GM21515 (cell line): ENCODE results near the gene UBE2G1.

Experiments
- ATAC-seq: cut with Tn5 transposase; IDR thresholded peaks from one replicate; pipeline ENCODE4 v1.9.1; 2021; ENCODE audit not compliant: unreplicated experiment

Gene UBE2G1

GRCh38 chr17:4340914-4341615 lies 25.4 kb downstream of the UBE2G1 start:
- no peak for ATAC-seq

- ATAC-seq, result no peak
These were observed 31.5 kb downstream of the UBE2G1 start for GRCh38 chr17:4334776-4335584.

- ATAC-seq, result no peak
These were observed 32.1 kb downstream of the UBE2G1 start for GRCh38 chr17:4334332-4334731.

- ATAC-seq, result no peak
These were observed 33.4 kb downstream of the UBE2G1 start for GRCh38 chr17:4333041-4333440.

GRCh38 chr17:4332296-4332970 lies 34.0 kb downstream of the UBE2G1 start:
- ATAC-seq, result no peak

- ATAC-seq, result no peak
These were observed 34.9 kb downstream of the UBE2G1 start for GRCh38 chr17:4331614-4332013.

- no peak for ATAC-seq
These were observed 36.6 kb downstream of the UBE2G1 start for GRCh38 chr17:4329838-4330237.

GRCh38 chr17:4327606-4328005 lies 38.9 kb downstream of the UBE2G1 start:
- ATAC-seq, result no peak

GRCh38 chr17:4326608-4327007 lies 39.9 kb downstream of the UBE2G1 start:
- no peak for ATAC-seq

GRCh38 chr17:4326112-4326511 lies 40.4 kb downstream of the UBE2G1 start:
- no peak for ATAC-seq

GRCh38 chr17:4324463-4324862 lies 42.0 kb downstream of the UBE2G1 start:
- no peak for ATAC-seq

- ATAC-seq, result no peak
These were observed 47.3 kb downstream of the UBE2G1 start for GRCh38 chr17:4319221-4319620.

- ATAC-seq, result no peak
These were observed 47.9 kb downstream of the UBE2G1 start for GRCh38 chr17:4318596-4318995.

GRCh38 chr17:4318186-4318585 lies 48.3 kb downstream of the UBE2G1 start:
- ATAC-seq, result no peak

GRCh38 chr17:4317610-4318009 lies 48.9 kb downstream of the UBE2G1 start:
- ATAC-seq, result no peak

- no peak for ATAC-seq
These were observed 49.8 kb downstream of the UBE2G1 start for GRCh38 chr17:4316648-4317047.

- no peak for ATAC-seq
These were observed 51.9 kb downstream of the UBE2G1 start for GRCh38 chr17:4314618-4315017.

- ATAC-seq, result no peak
These were observed 52.3 kb downstream of the UBE2G1 start for GRCh38 chr17:4314179-4314578.

GRCh38 chr17:4313221-4314114 lies 53.0 kb downstream of the UBE2G1 start:
- no peak for ATAC-seq

- no peak for ATAC-seq
These were observed 56.0 kb downstream of the UBE2G1 start for GRCh38 chr17:4310354-4311060.
